ENCODE results near the gene NCK2. TPM values are rescaled to one million over a fixed set of nuclear protein-coding genes. Genes with fewer than 3 reads are reported as not detected.
A peak's percentile ranks its signal among the peaks of the same experiment; 100 is the strongest.

Gene NCK2
- total RNA-seq, 4 donors from 2014 or later, result 55.4 to 90.5 (median 62.5) TPM

- no peak overlapping the region for H3K4me3 ChIP-seq
- WGBS, 2 donors, result 85 to 90% methylated on average over 8 of the region's 8 CpGs
- no peaks in the 10 kb centered on the region for H3K9me3 ChIP-seq
- no peaks in the 10 kb centered on the region for H3K27me3 ChIP-seq
- no peak overlapping the region for H3K27ac ChIP-seq
- H3K36me3 ChIP-seq, result peaks cover 0 to 21% (median 7%) of the 10 kb centered on the region in 3 donors
- TF ChIP-seq CTCF (IDR thresholded peaks at IDR 0.05), result no peak
- intact Hi-C loops (cut with DNase I), result no loop called here
- peaks cover 6 to 54% (median 25%) of the 10 kb centered on the region in 3 donors for H3K4me1 ChIP-seq
- no peak for DNase-seq
Measured at GRCh38 chr2:105820151-105820550, 75.4 kb downstream of the NCK2 start.

- WGBS, 2 donors, result 63 to 72% methylated on average over 6 of the region's 6 CpGs
- no peak for TF ChIP-seq CTCF (IDR thresholded peaks at IDR 0.05)
- TF ChIP-seq POLR2A (IDR thresholded peaks at IDR 0.05), result no peak
Measured at GRCh38 chr2:105820691-105821090, 76.0 kb downstream of the NCK2 start.

GRCh38 chr2:105821428-105822125 is 76.9 kb downstream of the NCK2 start:
- H3K27ac ChIP-seq, result peak overlapping the region in 2 of 4 donors; percentile 31 to 42
- no peak for DNase-seq
- peaks cover 6 to 55% (median 22%) of the 10 kb centered on the region in 3 donors for H3K4me1 ChIP-seq
- no peak overlapping the region for H3K4me3 ChIP-seq
- TF ChIP-seq POLR2A (IDR thresholded peaks at IDR 0.05) (no peak), CTCF (IDR thresholded peaks at IDR 0.05) (no peak)
- H3K36me3 ChIP-seq, result peaks cover 0 to 27% (median 7%) of the 10 kb centered on the region in 3 donors
- no peaks in the 10 kb centered on the region for H3K27me3 ChIP-seq
- H3K9me3 ChIP-seq, result no peaks in the 10 kb centered on the region
- 66 to 79% methylated on average over 10 to 12 of the region's 12 CpGs for WGBS, 2 donors
- intact Hi-C loops (cut with DNase I), result no loop called here

More at GRCh38 chr2:105820691-105821090, 76.0 kb downstream of the NCK2 start:
- Histone ChIP-seq H3K4me3 (no peak overlapping the region), H3K36me3 (peaks cover 0 to 26% (median 7%) of the 10 kb centered on the region in 3 donors), H3K9me3 (no peaks in the 10 kb centered on the region), H3K4me1 (peaks cover 6 to 49% (median 22%) of the 10 kb centered on the region in 3 donors), H3K27me3 (no peaks in the 10 kb centered on the region), H3K27ac (no peak overlapping the region)
- intact Hi-C loops (cut with DNase I), result no loop called here
- no peak for DNase-seq

GRCh38 chr2:105822186-105822585 is 77.5 kb downstream of the NCK2 start:
- no peak for DNase-seq
- Histone ChIP-seq H3K9me3 (no peaks in the 10 kb centered on the region), H3K27me3 (no peaks in the 10 kb centered on the region), H3K36me3 (peaks cover 0 to 21% (median 3%) of the 10 kb centered on the region in 3 donors), H3K4me3 (no peak overlapping the region), H3K4me1 (peaks cover 7 to 61% (median 22%) of the 10 kb centered on the region in 3 donors), H3K27ac (peak overlapping the region in 2 of 4 donors; percentile 31 to 42)
- 43 to 70% methylated on average over 6 to 7 of the region's 7 CpGs for WGBS, 2 donors
- TF ChIP-seq POLR2A (IDR thresholded peaks at IDR 0.05) (no peak), CTCF (IDR thresholded peaks at IDR 0.05) (no peak)
- intact Hi-C loops (cut with DNase I), result no loop called here

GRCh38 chr2:105824446-105824845 is 79.7 kb downstream of the NCK2 start:
- intact Hi-C loops (cut with DNase I), result no loop called here
- DNase-seq, result no peak
- H3K4me3 ChIP-seq, result no peak overlapping the region
- WGBS, 2 donors, result 74 to 82% methylated on average over 9 of the region's 9 CpGs
- peaks cover 0 to 12% (median 0%) of the 10 kb centered on the region in 3 donors for H3K36me3 ChIP-seq
- no peak overlapping the region for H3K27ac ChIP-seq
- H3K9me3 ChIP-seq, result no peaks in the 10 kb centered on the region
- no peaks in the 10 kb centered on the region for H3K27me3 ChIP-seq
- TF ChIP-seq POLR2A (IDR thresholded peaks at IDR 0.05), result no peak
- no peak for TF ChIP-seq CTCF (IDR thresholded peaks at IDR 0.05)
- peaks cover 18 to 80% (median 30%) of the 10 kb centered on the region in 3 donors for H3K4me1 ChIP-seq

All from esophagus squamous epithelium (tissue), 5 donors.